SJCRH30 (cell line): ENCODE measurements around the gene NELFCD. TPM values are rescaled to one million over a fixed set of nuclear protein-coding genes. Genes with fewer than 3 reads are reported as not detected.

ENCODE experiments used
- DNase-seq, 2 experiments: peaks; one replicate each; pipeline ENCODE4 v3.0.0-alpha.2; 2015 to 2020
- H3K27ac ChIP-seq: fragments of 250-450 bp; sonication (Bioruptor Pico); 2 replicates; pipeline ENCODE4 v1.5.1; 2020; ENCODE audit warnings: mild to moderate bottlenecking, moderate library complexity
- H3K27me3 ChIP-seq: fragments of 250-450 bp; sonication (Bioruptor Pico); 2 replicates; pipeline ENCODE4 v1.5.1; 2020; ENCODE audit warnings: mild to moderate bottlenecking, moderate library complexity
- H3K36me3 ChIP-seq: fragments of 250-450 bp; sonication (Bioruptor Pico); 2 replicates; pipeline ENCODE4 v1.5.1; 2020; ENCODE audit warnings: mild to moderate bottlenecking, moderate library complexity
- H3K4me1 ChIP-seq: fragments of 250-450 bp; sonication (Bioruptor Pico); 2 replicates; pipeline ENCODE4 v1.5.1; 2020; ENCODE audit warnings: mild to moderate bottlenecking, moderate library complexity
- H3K4me3 ChIP-seq: fragments of 250-450 bp; sonication (Bioruptor Pico); 2 replicates; pipeline ENCODE4 v1.5.1; 2020; ENCODE audit warnings: mild to moderate bottlenecking, moderate library complexity
- H3K9me3 ChIP-seq: fragments of 250-450 bp; sonication (Bioruptor Pico); replicated peaks from 2 replicates; pipeline ENCODE4 v1.5.1; 2020; ENCODE audit warnings: mild to moderate bottlenecking, moderate library complexity
- total RNA-seq: library from RNA; depleted of rRNA; stranded (reverse); fragments of >200 nt; shearing (Covaris generic); gene quantifications from 2 replicates; pipeline ENCODE4 v1.2.3, GENCODE V29; 2014; rRNA removed

Gene NELFCD
- total RNA-seq, 1 experiment from 2014 or later, result 255 TPM

GRCh38 chr20:59042796-59043631 is 62.0 kb downstream of the NELFCD start:
- DNase-seq, result peak; percentile 98 to 99
- no peaks in the 10 kb centered on the region for H3K9me3 ChIP-seq
- H3K4me1 ChIP-seq, result peaks cover 18% of the 10 kb centered on the region
- H3K27me3 ChIP-seq, result no peaks in the 10 kb centered on the region
- peaks cover 27% of the 10 kb centered on the region for H3K36me3 ChIP-seq
- peak overlapping the region; percentile 87 for H3K4me3 ChIP-seq
- H3K27ac ChIP-seq, result peak overlapping the region; percentile 70; the same call in 1 of the 2 replicates

DNA sequence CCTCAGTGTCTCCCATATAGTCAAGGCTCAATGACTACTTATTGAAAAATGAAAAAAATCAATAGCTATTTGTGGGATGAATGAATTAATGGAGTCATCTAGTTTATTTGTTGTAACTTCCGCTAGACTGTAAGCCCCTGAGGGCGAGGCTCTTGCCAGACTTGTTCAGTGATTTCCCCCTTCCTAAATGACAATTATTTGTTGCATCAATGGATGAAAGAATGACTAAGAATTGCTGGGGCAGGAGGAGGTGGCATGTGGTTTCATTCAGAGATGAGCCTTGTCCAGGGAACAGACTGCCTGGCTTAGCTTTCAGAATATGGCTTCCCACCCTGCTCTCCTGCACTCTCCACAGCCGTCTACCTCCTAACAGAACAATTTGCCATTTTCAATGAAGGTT is 62.6 kb downstream of the NELFCD start:
- Histone ChIP-seq H3K27ac (no peak overlapping the region), H3K27me3 (no peaks in the 10 kb centered on the region), H3K36me3 (peaks cover 20% of the 10 kb centered on the region), H3K9me3 (no peaks in the 10 kb centered on the region), H3K4me1 (peaks cover 18% of the 10 kb centered on the region), H3K4me3 (peak overlapping the region; percentile 87)
- peak in 1 of 2 experiments; percentile 47 for DNase-seq

DNA sequence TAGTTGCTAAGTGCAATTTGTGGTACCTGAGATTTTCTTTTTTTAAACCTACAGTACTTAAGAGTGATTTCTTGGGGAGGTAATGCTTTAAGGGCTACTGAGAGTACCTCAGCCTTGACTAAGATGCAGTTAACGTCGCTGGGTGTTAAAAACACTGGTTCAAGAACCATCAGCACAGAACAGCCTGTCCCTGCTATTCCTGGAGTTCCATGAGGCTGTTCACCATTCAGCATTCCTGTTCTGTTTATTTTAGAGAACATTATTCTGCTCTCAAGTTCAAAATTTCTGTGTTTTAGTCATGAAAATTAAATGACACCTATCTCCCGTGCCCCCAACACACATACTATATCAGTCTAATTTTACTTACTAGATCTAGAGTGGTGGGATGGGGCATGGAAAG is 63.2 kb downstream of the NELFCD start:
- Histone ChIP-seq H3K27ac (no peak overlapping the region), H3K27me3 (no peaks in the 10 kb centered on the region), H3K36me3 (peaks cover 15% of the 10 kb centered on the region), H3K9me3 (no peaks in the 10 kb centered on the region), H3K4me1 (peaks cover 13% of the 10 kb centered on the region), H3K4me3 (no peak overlapping the region)
- DNase-seq, result no peak

Other genes starting within 250 kb of the NELFCD start
- not detected in 2 replicates for gene GNAS-AS1, start 130.4 kb upstream of the NELFCD start, total RNA-seq
- 2,094 and 2,122 TPM in 2 replicates for gene GNAS, start 128.5 kb upstream of the NELFCD start, total RNA-seq
- not detected in 2 replicates for gene CTSZ, start 26.0 kb downstream of the NELFCD start, total RNA-seq
- 0.03 TPM in 1 of 2 replicates, not detected in the other for gene TUBB1, start 38.2 kb downstream of the NELFCD start, total RNA-seq
- gene ATP5F1E, start 51.1 kb downstream of the NELFCD start, total RNA-seq, result 124 and 133 TPM in 2 replicates
- gene PRELID3B, start 61.5 kb downstream of the NELFCD start, total RNA-seq, result 298 and 331 TPM in 2 replicates
- 0.58 and 0.59 TPM in 2 replicates for gene ZNF831, start 182.6 kb downstream of the NELFCD start, total RNA-seq